Stimulated activated CD4-positive, alpha-beta T cell treated with anti-CD3 and anti-CD28 coated beads, Interleukin-1b, Interleukin-23, amount 100 ng/mL, for 24 hours (primary cell): ENCODE results near the gene EMX1.

ENCODE experiments used
- DNase-seq, 4 experiments: peaks; one replicate each; pipeline ENCODE4 v3.0.0-alpha.2; 2020; ENCODE audit warnings: low read depth in 4 of 4, low spot score in 1 of 4

Gene EMX1

GRCh38 chr2:72975017-72975416 is 57.7 kb downstream of the EMX1 start:
- no peak for DNase-seq

GRCh38 chr2:72979896-72980295 is 62.6 kb downstream of the EMX1 start:
- no peak for DNase-seq

GRCh38 chr2:72980535-72981217 is 63.4 kb downstream of the EMX1 start:
- no peak for DNase-seq

GRCh38 chr2:72981536-72981935 is 64.2 kb downstream of the EMX1 start:
- DNase-seq: no peak

- no peak for DNase-seq
Measured at GRCh38 chr2:72982219-72982618, 64.9 kb downstream of the EMX1 start.

GRCh38 chr2:72982781-72983499 is 65.6 kb downstream of the EMX1 start:
- no peak for DNase-seq

- no peak for DNase-seq
Measured at GRCh38 chr2:72983500-72984161, 66.3 kb downstream of the EMX1 start.

- DNase-seq: no peak
Measured at GRCh38 chr2:72984172-72984671, 66.9 kb downstream of the EMX1 start.
